Measurements from ENCODE around the gene ZNF211. TPM values are rescaled to one million over a fixed set of nuclear protein-coding genes. Genes with fewer than 3 reads are reported as not detected.

Gene ZNF211
- total and polyA plus RNA-seq, 9 of the 15 experiments (the other 6 are each of a cell fraction or from before 2014, with no cell fraction given): 1.3 to 11.6 (median 4.5) TPM

- intact Hi-C loops (cut with micrococcal nuclease) (no loop called here), in situ Hi-C loops (cut with MboI) (no loop called here)
- H3K4me1 ChIP-seq (replicated peaks in 1 of 2; ENCODE audit: control insufficient read depth in 2 of 2, insufficient read depth in 2 of 2, low read length in 2 of 2): no peaks in the 10 kb centered on the region
- ATAC-seq (no peak), DNase-seq (ENCODE audit: extremely low read depth in 1 of 4, low spot score in 3 of 4) (no peak), FAIRE-seq (no peak)
- no peak overlapping the region for H2AFZ ChIP-seq (ENCODE audit: low read depth, low read length)
- 14% methylated on average over 5 of the region's 5 CpGs for WGBS (ENCODE audit: insufficient coverage, low coverage, missing lambda C conversion rate)
- H3K4me3 ChIP-seq: no peak overlapping the region
- no peak overlapping the region for H3K4me2 ChIP-seq (ENCODE audit: insufficient read depth, low read length)
- H3K36me3 ChIP-seq (ENCODE audit: control insufficient read depth, insufficient read depth, low read length): peaks cover 21% of the 10 kb centered on the region; the same call in 2 of the 3 replicates
- ChIA-PET POLR2A (no interaction called here), CTCF (ENCODE audit: low intra/inter-chr PET ratio) (no interaction called here)
- no peak overlapping the region for H3K9ac ChIP-seq (ENCODE audit: insufficient read depth in 1 of 2, low read depth in 2 of 2, low read length in 2 of 2)
- TF ChIP-seq HDAC6 (IDR thresholded peaks at IDR 0.05; ENCODE audit: low read depth, low read length): no peak
- peak; percentile 77; the same call in 1 of the 2 replicates for TF ChIP-seq ZNF75A (CRISPR knock-in tag; IDR thresholded peaks at IDR 0.05)
- no peaks in the 10 kb centered on the region for H3K9me1 ChIP-seq (ENCODE audit: control insufficient read depth, insufficient read depth, low read length)
- H3K79me2 ChIP-seq (ENCODE audit: control insufficient read depth, insufficient read depth, low read length): no peaks in the 10 kb centered on the region
- H3K27me3 ChIP-seq (ENCODE audit: control insufficient read depth in 2 of 2, insufficient read depth in 2 of 2, low read length in 2 of 2): no peaks in the 10 kb centered on the region
- no TSS peak for BruUV-seq (replicated peaks)
- peaks cover 12% of the 10 kb centered on the region for H3K9me3 ChIP-seq (replicated peaks; ENCODE audit: control insufficient read depth, insufficient read depth, low read depth, low read length)
- no peaks in the 10 kb centered on the region for H4K20me1 ChIP-seq (replicated peaks; ENCODE audit: control insufficient read depth, insufficient read depth, low read length)
- H3K27ac ChIP-seq (ENCODE audit: extremely low read depth, low read depth, low read length): no peak overlapping the region
These were observed 26.0 kb upstream of the ZNF211 start for GRCh38 chr19:57606931-57607330.

GRCh38 chr19:57611113-57611512, 21.9 kb upstream of the ZNF211 start:
- ATAC-seq (no peak), DNase-seq (ENCODE audit: extremely low read depth in 1 of 4, low spot score in 3 of 4) (no peak), FAIRE-seq (no peak)
- ChIA-PET POLR2A (no interaction called here), CTCF (ENCODE audit: low intra/inter-chr PET ratio) (no interaction called here)
- WGBS (ENCODE audit: insufficient coverage, low coverage, missing lambda C conversion rate): 6% methylated on average over 4 of the region's 4 CpGs
- Histone ChIP-seq H3K36me3 (ENCODE audit: control insufficient read depth, insufficient read depth, low read length) (peaks cover 8% of the 10 kb centered on the region; the same call in 2 of the 3 replicates), H4K20me1 (replicated peaks; ENCODE audit: control insufficient read depth, insufficient read depth, low read length) (no peaks in the 10 kb centered on the region), H3K9ac (ENCODE audit: insufficient read depth in 1 of 2, low read depth in 2 of 2, low read length in 2 of 2) (no peak overlapping the region), H3K27ac (ENCODE audit: extremely low read depth, low read depth, low read length) (no peak overlapping the region), H3K4me3 (no peak overlapping the region), H2AFZ (ENCODE audit: low read depth, low read length) (no peak overlapping the region), H3K9me3 (replicated peaks; ENCODE audit: control insufficient read depth, insufficient read depth, low read depth, low read length) (peaks cover 19% of the 10 kb centered on the region), H3K9me1 (ENCODE audit: control insufficient read depth, insufficient read depth, low read length) (no peaks in the 10 kb centered on the region), H3K79me2 (ENCODE audit: control insufficient read depth, insufficient read depth, low read length) (peaks cover 20% of the 10 kb centered on the region), H3K27me3 (ENCODE audit: control insufficient read depth in 2 of 2, insufficient read depth in 2 of 2, low read length in 2 of 2) (no peaks in the 10 kb centered on the region), H3K4me1 (replicated peaks in 1 of 2; ENCODE audit: control insufficient read depth in 2 of 2, insufficient read depth in 2 of 2, low read length in 2 of 2) (peaks cover 3 to 8% of the 10 kb centered on the region in 2 experiments; a peak in 2 of 5 replicates), H3K4me2 (ENCODE audit: insufficient read depth, low read length) (no peak overlapping the region)
- in situ Hi-C loops (cut with MboI): no loop called here
- TF ChIP-seq NFIC (IDR thresholded peaks at IDR 0.05): peak; percentile 34; the same call in 1 of the 2 replicates
- TF ChIP-seq TCF7L2 (IDR thresholded peaks at IDR 0.05; ENCODE audit: low read depth, low read length): no peak
- no peak for TF ChIP-seq BCOR (IDR thresholded peaks at IDR 0.05)
- TF ChIP-seq MCM3 (IDR thresholded peaks at IDR 0.05): no peak
- no peak for TF ChIP-seq SREBF2 (CRISPR knock-in tag; IDR thresholded peaks at IDR 0.05)
- no TSS peak for BruUV-seq (replicated peaks)
- intact Hi-C loops (cut with micrococcal nuclease): no loop called here

All from K562 (cell line).